B cell (primary cell): Measurements from ENCODE around the gene PSMD9. TPM values are rescaled to one million over a fixed set of nuclear protein-coding genes. Genes with fewer than 3 reads are reported as not detected.

Experiments
- ATAC-seq: fragments of 200-7000 bp; cut with Tn5 transposase; one replicate; pipeline ENCODE4 v1.10.0; 2021; ENCODE audit warnings: low read depth, mild to moderate bottlenecking, moderate number of reproducible peaks, moderate library complexity
- CTCF ChIA-PET: fragments of 350-600 bp; sonication (Branson Sonifier 250); formaldehyde crosslinking; loops from one replicate; lab custom pipeline; 2021; ENCODE audit warnings: antibody characterized with exemption, inconsistent platforms; lab: Charles Lee
- POLR2A ChIA-PET: fragments of 350-600 bp; sonication (Branson Sonifier 250); formaldehyde crosslinking; loops from one replicate; lab custom pipeline; 2021; ENCODE audit warnings: antibody characterized with exemption; lab: Charles Lee
- DNase-seq: peaks from one replicate; pipeline ENCODE4 v3.0.0; 2013
- H2AFZ ChIP-seq: 2 replicates; pipeline ENCODE4 v1.6.1; 2012; ENCODE audit warnings: mild to moderate bottlenecking, low read depth, low read length; ENCODE audit not compliant: insufficient read depth, poor library complexity, severe bottlenecking
- H3K27ac ChIP-seq, 2 donors: 1 replicate in 1 of 2; 2 replicates in 1 of 2; pipeline ENCODE4 v1.5.1; 2012 to 2013; ENCODE audit warnings: low read length in 2 of 2, mild to moderate bottlenecking in 2 of 2, moderate library complexity in 1 of 2
- H3K27me3 ChIP-seq, 4 experiments: fragments of 200-600 bp in 1 of 4; sonication (generic) in 1 of 4; replicated peaks in 1 of 4; 1 replicate in 2 of 4; 2 replicates in 2 of 4; pipeline versions ENCODE4 v1.6.1 to v1.7.0; 2013 to 2016; ENCODE audit warnings: low read length in 3 of 4, mild to moderate bottlenecking in 2 of 4, mixed read lengths in 1 of 4, moderate library complexity in 1 of 4; ENCODE audit not compliant: insufficient read depth in 4 of 4, control insufficient read depth in 3 of 4; ENCODE audit errors: control extremely low read depth in 1 of 4
- H3K36me3 ChIP-seq, 2 experiments: replicated peaks in 1 of 2; 1 replicate in 1 of 2; 2 replicates in 1 of 2; pipeline versions ENCODE4 v1.6.1 to v1.7.1; 2013; ENCODE audit warnings: low read length in 1 of 2; ENCODE audit not compliant: insufficient read depth in 2 of 2, control insufficient read depth in 1 of 2; ENCODE audit errors: control extremely low read depth in 1 of 2, extremely low read depth in 1 of 2
- H3K4me1 ChIP-seq, 2 donors: fragments of 200-600 bp in 1 of 2; sonication (generic) in 1 of 2; 1 replicate in 1 of 2; 2 replicates in 1 of 2; pipeline versions ENCODE4 v1.5.1 to v1.6.1; 2013 to 2017; ENCODE audit warnings: low read length in 2 of 2; ENCODE audit not compliant: control insufficient read depth in 2 of 2, insufficient read depth in 2 of 2
- H3K4me2 ChIP-seq: replicated peaks from 2 replicates; pipeline ENCODE3; 2012; ENCODE audit warnings: mild to moderate bottlenecking, low read depth, low read length; ENCODE audit not compliant: poor library complexity, severe bottlenecking
- H3K4me3 ChIP-seq, 5 experiments: fragments of 200-600 bp in 1 of 5; sonication (generic) in 1 of 5; 1 replicate in 3 of 5; 2 replicates in 2 of 5; pipeline versions ENCODE4 v1.5.1 to v1.7.0; 2011 to 2016; ENCODE audit warnings: low read length in 4 of 5, mild to moderate bottlenecking in 4 of 5, low read depth in 2 of 5, control low read depth in 1 of 5, moderate library complexity in 1 of 5; ENCODE audit not compliant: insufficient read depth in 1 of 5; ENCODE audit errors: control extremely low read depth in 1 of 5, extremely low read depth in 1 of 5
- H3K79me2 ChIP-seq: fragments of 200-600 bp; sonication (generic); one replicate; pipeline ENCODE4 v1.6.0; 2016; ENCODE audit warnings: low read length; ENCODE audit not compliant: control insufficient read depth, insufficient read depth
- H3K9ac ChIP-seq: fragments of 200-600 bp; sonication (generic); 2 replicates; pipeline ENCODE4 v1.6.1; 2017; ENCODE audit warnings: mild to moderate bottlenecking, low read length, moderate library complexity
- H3K9me3 ChIP-seq, 3 donors: one replicate each; pipeline versions ENCODE4 v1.6.1 to v1.7.1; 2013; ENCODE audit warnings: low read length in 2 of 3; ENCODE audit not compliant: control insufficient read depth in 2 of 3, insufficient read depth in 1 of 3; ENCODE audit errors: control extremely low read depth in 1 of 3
- H4K20me1 ChIP-seq: 2 replicates; pipeline ENCODE4 v1.6.0; 2012; ENCODE audit warnings: mild to moderate bottlenecking, low read length; ENCODE audit not compliant: insufficient read depth, control insufficient read depth, poor library complexity, severe bottlenecking
- H3K27ac Mint-ChIP-seq: one replicate; pipeline ENCODE4 v1.8.0; 2021; ENCODE audit warnings: mixed read lengths
- H3K27me3 Mint-ChIP-seq: one replicate; pipeline ENCODE4 v1.8.0; 2021; ENCODE audit warnings: mixed read lengths
- H3K4me1 Mint-ChIP-seq: one replicate; pipeline ENCODE4 v1.8.0; 2021; ENCODE audit warnings: mixed read lengths
- H3K4me3 Mint-ChIP-seq: one replicate; pipeline ENCODE4 v1.8.0; 2021; ENCODE audit warnings: mixed read lengths
- H3K9me3 Mint-ChIP-seq: one replicate; pipeline ENCODE4 v1.8.0; 2022; ENCODE audit warnings: mixed read lengths; ENCODE audit not compliant: insufficient read depth
- EZH2 ChIP-seq: IDR thresholded peaks from 2 replicates; pipeline ENCODE4 v1.6.1; 2012; ENCODE audit warnings: borderline replicate concordance, low read depth, mild to moderate bottlenecking, moderate library complexity, low read length; ENCODE audit not compliant: insufficient read depth, poor library complexity, severe bottlenecking
- WGBS: methylation state at CpG from one replicate; pipeline ENCODE4 v1.1.5; 2013; ENCODE audit warnings: missing lambda C conversion rate; ENCODE audit not compliant: insufficient coverage; 5-methylcytosine and 5-hydroxymethylcytosine counted together
- intact Hi-C: fragments of 100-400 bp; cut with micrococcal nuclease; formaldehyde crosslinking; loops from one replicate; pipeline ENCODE4 v1.10.0; 2022
- polyA plus RNA-seq: library from polyadenylated mRNA; depleted of rRNA; stranded (reverse); fragments of >200 nt; gene quantifications from 2 replicates; pipeline ENCODE4 v1.2.3, GENCODE V29; 2012
- total RNA-seq, 2 donors: library from RNA; stranded (reverse); fragments of 120-200 nt in 1 of 2; gene quantifications; 1 replicate in 1 of 2; 2 replicates in 1 of 2; pipeline versions ENCODE4 v1.2.3 to v1.2.4, GENCODE V29; 2013 to 2022
- TF ChIP-seq, protein P1 (sequence below): fragments of 200-600 bp; IDR thresholded peaks from one replicate; pipeline ENCODE4 v1.8.0; 2022; ENCODE audit warnings: antibody characterized with exemption, mild to moderate bottlenecking

PSMD9 gene
- total and polyA plus RNA-seq, 2 donors (not counting 1 experiment from before 2014, with no cell fraction given) = 37.1 to 83.4 TPM

DNA sequence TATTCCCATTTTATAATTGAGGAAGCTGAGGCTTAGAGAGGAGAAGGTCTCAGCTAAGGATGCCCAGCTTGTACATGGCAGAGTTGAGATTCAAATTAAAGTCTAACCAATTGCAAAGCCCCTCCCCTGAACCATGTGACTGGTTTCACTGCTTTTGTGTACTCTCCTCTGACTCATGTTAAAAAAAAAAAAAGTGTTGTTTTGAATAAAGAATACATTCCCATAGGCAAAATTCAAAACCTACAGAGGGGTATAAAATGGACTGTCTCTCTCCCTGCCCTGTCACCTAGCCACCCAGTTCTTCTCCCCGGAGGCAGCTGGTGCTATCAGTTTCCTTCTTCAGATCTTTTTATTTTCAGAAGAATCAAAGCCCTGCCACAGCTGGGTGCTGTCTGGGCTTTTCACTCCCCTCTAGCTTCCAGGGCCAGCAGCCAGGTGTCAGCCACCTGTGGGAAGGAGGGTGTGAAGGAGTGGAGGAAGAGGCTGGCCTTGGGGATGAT, 5.4 kb downstream of the PSMD9 start:
- Histone ChIP-seq H3K9me3 (no peaks in the 10 kb centered on the region), H3K36me3 (peaks cover 7 to 35% of the 10 kb centered on the region in 2 experiments), H3K4me3 (no peak overlapping the region), H3K4me2 (no peak overlapping the region), H3K79me2 (peaks cover 38% of the 10 kb centered on the region), H3K4me1 (peaks cover 10 to 12% of the 10 kb centered on the region in 2 donors), H4K20me1 (peaks cover 12% of the 10 kb centered on the region), H3K27me3 (no peaks in the 10 kb centered on the region), H3K27ac (no peak overlapping the region), H2AFZ (no peak overlapping the region), H3K9ac (no peak overlapping the region)
- Mint-ChIP-seq H3K27me3 (no peaks in the 10 kb centered on the region), H3K4me1 (peaks cover 22% of the 10 kb centered on the region), H3K9me3 (no peaks in the 10 kb centered on the region), H3K27ac (no peak overlapping the region), H3K4me3 (no peak overlapping the region)
- intact Hi-C loops = loop anchor here (1.0 kb wide), 1 partner anchor 197 kb away; no protein-coding TSS in a partner anchor
- no peak for ATAC-seq
- ChIA-PET POLR2A (no interaction called here), CTCF (interaction anchor here (0.6 to 4.6 kb wide), 5 partner anchors 24 to 176 kb away, joined by 3 to 38 read pairs (median 3); partner anchors contain the start of genes CFAP251 and RHOF)
- DNase-seq = no peak
- TF ChIP-seq, protein P1, sequence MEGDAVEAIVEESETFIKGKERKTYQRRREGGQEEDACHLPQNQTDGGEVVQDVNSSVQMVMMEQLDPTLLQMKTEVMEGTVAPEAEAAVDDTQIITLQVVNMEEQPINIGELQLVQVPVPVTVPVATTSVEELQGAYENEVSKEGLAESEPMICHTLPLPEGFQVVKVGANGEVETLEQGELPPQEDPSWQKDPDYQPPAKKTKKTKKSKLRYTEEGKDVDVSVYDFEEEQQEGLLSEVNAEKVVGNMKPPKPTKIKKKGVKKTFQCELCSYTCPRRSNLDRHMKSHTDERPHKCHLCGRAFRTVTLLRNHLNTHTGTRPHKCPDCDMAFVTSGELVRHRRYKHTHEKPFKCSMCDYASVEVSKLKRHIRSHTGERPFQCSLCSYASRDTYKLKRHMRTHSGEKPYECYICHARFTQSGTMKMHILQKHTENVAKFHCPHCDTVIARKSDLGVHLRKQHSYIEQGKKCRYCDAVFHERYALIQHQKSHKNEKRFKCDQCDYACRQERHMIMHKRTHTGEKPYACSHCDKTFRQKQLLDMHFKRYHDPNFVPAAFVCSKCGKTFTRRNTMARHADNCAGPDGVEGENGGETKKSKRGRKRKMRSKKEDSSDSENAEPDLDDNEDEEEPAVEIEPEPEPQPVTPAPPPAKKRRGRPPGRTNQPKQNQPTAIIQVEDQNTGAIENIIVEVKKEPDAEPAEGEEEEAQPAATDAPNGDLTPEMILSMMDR = no peak
- no CpG with 5 or more reads among the region's 1 CpG for WGBS

DNA sequence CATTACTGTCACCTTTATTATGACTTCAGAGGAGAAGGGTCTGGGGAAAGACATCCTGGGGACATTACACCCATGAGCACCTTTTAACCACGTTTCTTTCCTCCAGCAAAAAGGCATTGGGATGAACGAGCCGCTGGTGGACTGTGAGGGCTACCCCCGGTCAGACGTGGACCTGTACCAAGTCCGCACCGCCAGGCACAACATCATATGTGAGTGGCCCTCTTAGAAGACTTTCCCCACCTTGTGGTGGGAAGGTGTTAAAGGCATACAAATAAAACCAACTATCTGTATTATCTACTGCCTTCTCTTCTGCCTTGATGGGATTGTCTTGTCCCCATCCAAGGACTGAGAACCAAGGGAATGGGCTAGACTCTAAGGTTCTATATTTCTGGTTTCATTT, 6.0 kb downstream of the PSMD9 start:
- no peak overlapping the region for H3K4me3 Mint-ChIP-seq
- Histone ChIP-seq H4K20me1 (peaks cover 12% of the 10 kb centered on the region), H3K4me1 (peaks cover 5 to 6% of the 10 kb centered on the region in 2 donors), H3K36me3 (peaks cover 7 to 36% of the 10 kb centered on the region in 2 experiments), H3K4me3 (no peak overlapping the region), H3K9ac (no peak overlapping the region), H2AFZ (no peak overlapping the region), H3K9me3 (no peaks in the 10 kb centered on the region), H3K27ac (no peak overlapping the region), H3K4me2 (no peak overlapping the region), H3K27me3 (no peaks in the 10 kb centered on the region), H3K79me2 (peaks cover 35% of the 10 kb centered on the region)
- CTCF ChIA-PET = interaction anchor here (1.0 to 4.6 kb wide), 5 partner anchors 24 to 122 kb away, joined by 3 to 38 read pairs (median 4); partner anchors contain the start of genes CFAP251 and RHOF
- POLR2A ChIA-PET = no interaction called here
- TF ChIP-seq, protein P1 = no peak
- no peak for TF ChIP-seq EZH2
- intact Hi-C loops = loop anchor here (1.0 kb wide), 1 partner anchor 197 kb away; no protein-coding TSS in a partner anchor
- H3K27ac Mint-ChIP-seq = no peak overlapping the region
- no CpG with 5 or more reads among the region's 7 CpGs for WGBS
- ATAC-seq = no peak
- peaks cover 16% of the 10 kb centered on the region for H3K4me1 Mint-ChIP-seq
- DNase-seq = peak; percentile 25
- no peaks in the 10 kb centered on the region for H3K9me3 Mint-ChIP-seq
- no peaks in the 10 kb centered on the region for H3K27me3 Mint-ChIP-seq
